GM12878 (cell line): ENCODE results near the gene UBXN6. TPM values are rescaled to one million over a fixed set of nuclear protein-coding genes. Genes with fewer than 3 reads are reported as not detected.

Experiments
- ATAC-seq: fragments of 200-7000 bp; cut with Tn5 transposase; 3 replicates; pipeline ENCODE4 v1.9.1; 2020; ENCODE audit warnings: mild to moderate bottlenecking, moderate library complexity
- BruUV-seq: library from RNA; stranded (reverse); fragments of 400-500 nt; replicated peaks from 2 replicates; lab custom pipeline; 2021; lab: Mats Ljungman, UMichigan
- CTCF ChIA-PET: fragments of 300-600 bp; sonication (Branson Sonifier 250); formaldehyde crosslinking; extraction: SDS; loops from one replicate; lab custom pipeline; 2021; ENCODE audit warnings: inconsistent platforms; lab: Yijun Ruan, JAX
- POLR2A ChIA-PET: fragments of 350-600 bp; formaldehyde crosslinking; extraction: SDS; loops from one replicate; lab custom pipeline; 2021; ENCODE audit warnings: inconsistent platforms; lab: Charles Lee
- RAD21 ChIA-PET: fragments of 300-600 bp; sonication (Branson Sonifier 250); formaldehyde crosslinking; loops from one replicate; lab custom pipeline; 2023; ENCODE audit warnings: antibody characterized with exemption; ENCODE audit not compliant: unreplicated experiment; lab: Charles Lee
- SMC1A ChIA-PET: fragments of 300-600 bp; sonication (Branson Sonifier 250); formaldehyde crosslinking; loops from one replicate; lab custom pipeline; 2023; ENCODE audit not compliant: unreplicated experiment, uncharacterized antibody; lab: Charles Lee
- DNase-seq: peaks from one replicate; pipeline ENCODE4 v3.0.0-alpha.2; 2011; ENCODE audit warnings: low read depth, low spot score
- FAIRE-seq: peaks from 3 replicates; lab custom pipeline; 2011; peaks lifted over from hg19 to GRCh38; lab: Jason Lieb, UNC
- H2AFZ ChIP-seq: 2 replicates; pipeline ENCODE4 v1.6.0; 2011; ENCODE audit warnings: low read depth, low read length, control low read depth; ENCODE audit not compliant: control insufficient read depth
- H3K27ac ChIP-seq: 2 replicates; pipeline ENCODE4 v1.5.1; 2011; ENCODE audit warnings: control low read depth; ENCODE audit not compliant: control insufficient read depth, insufficient read depth
- H3K27me3 ChIP-seq, 2 experiments: replicated peaks in 1 of 2; 2 replicates each; pipeline versions ENCODE4 v1.6.0 to v1.6.1; 2011; ENCODE audit warnings: low read length in 1 of 2; ENCODE audit not compliant: control insufficient read depth in 2 of 2, insufficient read depth in 2 of 2
- H3K36me3 ChIP-seq, 2 experiments: 2 replicates each; pipeline ENCODE4 v1.5.1; 2011; ENCODE audit warnings: low read length in 1 of 2; ENCODE audit not compliant: control insufficient read depth in 2 of 2, insufficient read depth in 2 of 2
- H3K4me1 ChIP-seq: 2 replicates; pipeline ENCODE4 v1.6.1; 2011; ENCODE audit warnings: mild to moderate bottlenecking, low read length, moderate library complexity, mixed read lengths; ENCODE audit not compliant: control insufficient read depth, insufficient read depth
- H3K4me2 ChIP-seq: 2 replicates; pipeline ENCODE4 v1.6.0; 2011; ENCODE audit warnings: control low read depth; ENCODE audit not compliant: control insufficient read depth, insufficient read depth
- H3K4me3 ChIP-seq: fragments of 200-600 bp; sonication (generic); 2 replicates; pipeline ENCODE4 v1.5.1; 2016
- H3K79me2 ChIP-seq: 2 replicates; pipeline ENCODE4 v1.6.0; 2011; ENCODE audit warnings: low read length; ENCODE audit not compliant: control insufficient read depth, insufficient read depth
- H3K9ac ChIP-seq: 2 replicates; pipeline ENCODE4 v1.8.0; 2011; ENCODE audit warnings: low read length, control low read depth, mixed read lengths; ENCODE audit not compliant: control insufficient read depth, insufficient read depth
- H3K9me3 ChIP-seq: replicated peaks from 3 replicates; pipeline ENCODE4 v1.5.1; 2011; ENCODE audit warnings: mild to moderate bottlenecking, low read length; ENCODE audit not compliant: control insufficient read depth, insufficient read depth
- H4K20me1 ChIP-seq: 2 replicates; pipeline ENCODE4 v1.6.0; 2011; ENCODE audit not compliant: control insufficient read depth, insufficient read depth
- ASH2L ChIP-seq: fragments of 300-600, 200-600 bp; sonication (generic); IDR thresholded peaks from 2 replicates; pipeline ENCODE4 v1.6.1; 2017; ENCODE audit warnings: low read depth, mild to moderate bottlenecking, borderline replicate concordance
- CEBPB ChIP-seq, 2 experiments: fragments of 150-350 bp in 1 of 2; IDR thresholded peaks; 2 replicates each; pipeline ENCODE4 v1.6.1; 2012 to 2014; ENCODE audit warnings: low read depth in 2 of 2, low read length in 2 of 2, borderline replicate concordance in 1 of 2, inconsistent platforms in 1 of 2
- CHD4 ChIP-seq: fragments of 200-600 bp; sonication (generic); IDR thresholded peaks from 2 replicates; pipeline ENCODE4 v1.6.1; 2016; ENCODE audit warnings: mild to moderate bottlenecking
- CREM ChIP-seq: IDR thresholded peaks from 2 replicates; pipeline ENCODE4 v1.6.1; 2014; ENCODE audit warnings: antibody characterized with exemption, low read depth
- EGR1 ChIP-seq, 2 experiments: IDR thresholded peaks; 1 replicate in 1 of 2; 2 replicates in 1 of 2; pipeline ENCODE4 v1.6.1; 2011 to 2012; ENCODE audit warnings: low read depth in 2 of 2, low read length in 2 of 2, borderline replicate concordance in 1 of 2, mild to moderate bottlenecking in 1 of 2, moderate library complexity in 1 of 2
- GATAD2B ChIP-seq: fragments of 450-650 bp; conservative IDR thresholded peaks from 2 replicates; pipeline ENCODE4 v1.6.1; 2017; ENCODE audit warnings: low read depth, mild to moderate bottlenecking, moderate library complexity
- HDGF ChIP-seq: fragments of 450-650 bp; IDR thresholded peaks from 2 replicates; pipeline ENCODE4 v1.6.1; 2016; ENCODE audit warnings: antibody characterized with exemption
- MEF2A ChIP-seq: IDR thresholded peaks from 2 replicates; pipeline ENCODE4 v1.6.1; 2011; ENCODE audit warnings: low read depth, mild to moderate bottlenecking, low read length, moderate library complexity; ENCODE audit not compliant: insufficient read depth
- MTA3 ChIP-seq: IDR thresholded peaks from 2 replicates; pipeline ENCODE4 v1.6.1; 2012; ENCODE audit warnings: low read length, inconsistent platforms, borderline replicate concordance
- NFIC ChIP-seq: IDR thresholded peaks from 2 replicates; pipeline ENCODE4 v1.6.1; 2012; ENCODE audit warnings: low read depth, mild to moderate bottlenecking, inconsistent platforms, low read length, moderate library complexity
- NR2C2 ChIP-seq: IDR thresholded peaks from 2 replicates; pipeline ENCODE4 v1.6.1; 2011; ENCODE audit warnings: borderline replicate concordance, low read depth; ENCODE audit not compliant: control insufficient read depth, insufficient read length
- PAX8 ChIP-seq: fragments of 450-650 bp; IDR thresholded peaks from 2 replicates; pipeline ENCODE4 v1.6.1; 2017; ENCODE audit warnings: mild to moderate bottlenecking, moderate library complexity
- RB1 ChIP-seq: fragments of 450-650 bp; formaldehyde crosslinking; IDR thresholded peaks from 2 replicates; pipeline ENCODE4 v1.6.1; 2017; ENCODE audit warnings: mild to moderate bottlenecking, borderline replicate concordance
- RELA ChIP-seq: fragments of 450-650 bp; IDR thresholded peaks from 2 replicates; pipeline ENCODE4 v1.8.0; 2014; ENCODE audit warnings: borderline replicate concordance; ENCODE audit not compliant: partially characterized antibody
- STAT1 ChIP-seq: fragments of 450-650 bp; conservative IDR thresholded peaks from 2 replicates; pipeline ENCODE4 v1.6.1; 2014; ENCODE audit warnings: antibody characterized with exemption, mild to moderate bottlenecking
- TARDBP ChIP-seq: IDR thresholded peaks from 2 replicates; pipeline ENCODE4 v1.6.1; 2016; ENCODE audit warnings: borderline replicate concordance
- TBL1XR1 ChIP-seq: IDR thresholded peaks from 2 replicates; pipeline ENCODE4 v1.6.1; 2012; ENCODE audit warnings: low read depth, low read length, improper control_type of control experiment
- TCF3 ChIP-seq: IDR thresholded peaks from 2 replicates; pipeline ENCODE4 v1.6.1; 2012; ENCODE audit warnings: low read depth, mild to moderate bottlenecking, low read length, borderline replicate concordance; ENCODE audit not compliant: insufficient read depth
- ZNF274 ChIP-seq: IDR thresholded peaks from one replicate; pipeline ENCODE4 v1.8.0; 2011; ENCODE audit not compliant: insufficient read length, insufficient read depth
- ZNF622 ChIP-seq: fragments of 450-650 bp; IDR thresholded peaks from 2 replicates; pipeline ENCODE4 v1.6.1; 2017; ENCODE audit warnings: mild to moderate bottlenecking, inconsistent platforms
- WGBS: methylation state at CpG from one replicate; pipeline ENCODE4 v1.1.6; 2016; ENCODE audit warnings: low lambda C conversion rate; ENCODE audit not compliant: insufficient replicate concordance, insufficient coverage; ENCODE audit errors: missing lambda C conversion rate; 5-methylcytosine and 5-hydroxymethylcytosine counted together
- in situ Hi-C: fragments of 300-500 bp; cut with MboI; formaldehyde crosslinking; loops from 9 replicates; pipeline ENCODE4 v1.14.3; 2018; ENCODE audit warnings: mixed read lengths
- intact Hi-C: fragments of 100-400 bp; cut with micrococcal nuclease; formaldehyde crosslinking; loops from one replicate; pipeline ENCODE4 v1.14.2; 2022; ENCODE audit not compliant: unreplicated experiment
- polyA plus RNA-seq, 11 experiments: library from polyadenylated mRNA; depleted of rRNA in 4 of 11; unstranded in 6 of 11; stranded (reverse) in 5 of 11; fragments of >200 nt; fragmentation: Nextera tagmentation in 4 of 11; fragmentation: Illumina TruSeq in 1 of 11; extraction: Ambion mirVana in 4 of 11; extraction: Trizol in 1 of 11; gene quantifications; 1 replicate in 1 of 11; 2 replicates in 10 of 11; pipeline versions ENCODE4 v1.2.1 to v1.2.3, GENCODE V29; 2011 to 2016; ENCODE audit warnings: inconsistent platforms in 2 of 11, missing spikeins in 2 of 11, low read depth in 1 of 11
- total RNA-seq, 4 experiments: library from RNA; depleted of rRNA in 3 of 4; stranded (reverse); fragments of >200 nt in 3 of 4; fragmentation: Illumina TruSeq in 1 of 4; extraction: Trizol in 1 of 4; gene quantifications; 2 replicates each; pipeline versions ENCODE4 v1.2.1 to v1.2.3, GENCODE V29; 2013 to 2021

Gene UBXN6
- total and polyA plus RNA-seq, 10 of the 15 experiments (the other 5 are each of a cell fraction or from before 2014, with no cell fraction given) = 0.47 to 50.8 (median 13.0) TPM

DNA sequence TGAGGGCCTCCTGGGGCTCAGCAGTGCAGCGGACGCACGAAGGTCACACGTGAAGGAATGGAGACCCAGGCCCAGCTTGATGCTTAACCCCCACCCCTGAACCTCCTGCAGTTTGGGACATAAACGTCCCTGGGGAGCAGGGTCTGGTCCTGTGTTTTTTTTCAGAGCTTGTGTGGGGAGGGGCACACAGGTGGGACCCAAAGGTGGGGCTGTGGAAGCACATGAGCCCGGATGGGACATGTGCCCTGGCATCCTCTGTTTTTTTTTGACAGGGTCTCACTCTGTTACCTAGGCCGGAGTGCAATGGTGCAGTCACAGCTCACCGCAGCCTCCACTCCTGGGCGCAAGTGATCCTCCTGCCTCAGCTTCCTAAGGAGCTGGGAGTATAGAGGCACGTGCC lies 20.5 kb downstream of the UBXN6 start:
- Histone ChIP-seq H3K27me3 (no peaks in the 10 kb centered on the region), H3K9ac (no peak overlapping the region), H3K4me2 (no peak overlapping the region), H3K27ac (no peak overlapping the region), H3K9me3 (no peaks in the 10 kb centered on the region), H2AFZ (no peak overlapping the region), H3K79me2 (no peaks in the 10 kb centered on the region), H3K36me3 (peaks cover 13 to 24% of the 10 kb centered on the region in 2 experiments), H3K4me3 (no peak overlapping the region), H3K4me1 (peaks cover 9% of the 10 kb centered on the region), H4K20me1 (no peaks in the 10 kb centered on the region)
- in situ Hi-C loops = no loop called here
- BruUV-seq = no TSS peak
- TF ChIP-seq MEF2A = no peak
- no peak for TF ChIP-seq EGR1 (IDR thresholded peaks at IDR 0.05; ENCODE audit: borderline replicate concordance in 1 of 2, low read depth in 2 of 2, low read length in 2 of 2)
- TF ChIP-seq MTA3 = no peak
- no peak for TF ChIP-seq NFIC
- TF ChIP-seq GATAD2B = no peak
- TF ChIP-seq TCF3 = no peak
- no peak for TF ChIP-seq CHD4
- no peak for TF ChIP-seq RB1
- no peak for TF ChIP-seq STAT1
- TF ChIP-seq HDGF = no peak
- no peak for TF ChIP-seq ZNF622
- TF ChIP-seq TARDBP = no peak
- no peak for TF ChIP-seq NR2C2
- TF ChIP-seq PAX8 = no peak
- TF ChIP-seq TBL1XR1 = no peak
- no peak for TF ChIP-seq ASH2L
- no peak for TF ChIP-seq CEBPB (IDR thresholded peaks at IDR 0.05; ENCODE audit: borderline replicate concordance in 1 of 2, low read depth in 2 of 2, low read length in 2 of 2)
- no peak for TF ChIP-seq ZNF274
- TF ChIP-seq CREM = no peak
- no peak for TF ChIP-seq RELA
- WGBS = 95% methylated on average over 10 of the region's 10 CpGs
- intact Hi-C loops = no loop called here
- no peak for FAIRE-seq
- POLR2A ChIA-PET = no interaction called here
- ATAC-seq = no peak
- SMC1A ChIA-PET = no interaction called here
- RAD21 ChIA-PET = no interaction called here
- DNase-seq = no peak
- CTCF ChIA-PET = no interaction called here
